ENCODE measurements around the gene GJB2.

- TF ChIP-seq, protein P1, sequence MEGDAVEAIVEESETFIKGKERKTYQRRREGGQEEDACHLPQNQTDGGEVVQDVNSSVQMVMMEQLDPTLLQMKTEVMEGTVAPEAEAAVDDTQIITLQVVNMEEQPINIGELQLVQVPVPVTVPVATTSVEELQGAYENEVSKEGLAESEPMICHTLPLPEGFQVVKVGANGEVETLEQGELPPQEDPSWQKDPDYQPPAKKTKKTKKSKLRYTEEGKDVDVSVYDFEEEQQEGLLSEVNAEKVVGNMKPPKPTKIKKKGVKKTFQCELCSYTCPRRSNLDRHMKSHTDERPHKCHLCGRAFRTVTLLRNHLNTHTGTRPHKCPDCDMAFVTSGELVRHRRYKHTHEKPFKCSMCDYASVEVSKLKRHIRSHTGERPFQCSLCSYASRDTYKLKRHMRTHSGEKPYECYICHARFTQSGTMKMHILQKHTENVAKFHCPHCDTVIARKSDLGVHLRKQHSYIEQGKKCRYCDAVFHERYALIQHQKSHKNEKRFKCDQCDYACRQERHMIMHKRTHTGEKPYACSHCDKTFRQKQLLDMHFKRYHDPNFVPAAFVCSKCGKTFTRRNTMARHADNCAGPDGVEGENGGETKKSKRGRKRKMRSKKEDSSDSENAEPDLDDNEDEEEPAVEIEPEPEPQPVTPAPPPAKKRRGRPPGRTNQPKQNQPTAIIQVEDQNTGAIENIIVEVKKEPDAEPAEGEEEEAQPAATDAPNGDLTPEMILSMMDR (IDR thresholded peaks at IDR 0.05) = no peak
- TF ChIP-seq POLR2A (IDR thresholded peaks at IDR 0.05) (no peak), EP300 (IDR thresholded peaks at IDR 0.05) (no peak)
These were observed 17.3 kb downstream of the GJB2 start for GRCh38 chr13:20175406-20175794.

Data from ovary (tissue), 3 donors.